Activated T-helper 2 cell treated with anti-CD3 and anti-CD28 coated beads, Interferon-gamma antibody, Interleukin-2, Interleukin-4, amounts not matched to agents 10 μg/mL and 5 μg/mL and 100 μg/mL, durations not matched to agents 14 hours and 24 hours and 36 hours (primary cell): ENCODE data around the gene TRMT112. TPM values are rescaled to one million over a fixed set of nuclear protein-coding genes. Genes with fewer than 3 reads are reported as not detected.

Experiments
- DNase-seq: peaks from one replicate; pipeline ENCODE4 v3.0.0; 2021; ENCODE audit warnings: low spot score
- H3K27ac Mint-ChIP-seq: one replicate; pipeline ENCODE4 v1.8.0; 2021; ENCODE audit warnings: mixed read lengths
- H3K27me3 Mint-ChIP-seq: one replicate; pipeline ENCODE4 v1.8.0; 2021; ENCODE audit warnings: low read depth, mixed read lengths
- H3K36me3 Mint-ChIP-seq: one replicate; pipeline ENCODE4 v1.8.0; 2021; ENCODE audit warnings: low read depth, mixed read lengths
- H3K4me1 Mint-ChIP-seq: one replicate; pipeline ENCODE4 v1.8.0; 2021; ENCODE audit warnings: low read depth, mixed read lengths
- H3K4me3 Mint-ChIP-seq: one replicate; pipeline ENCODE4 v1.8.0; 2021; ENCODE audit warnings: low read depth, mild to moderate bottlenecking, moderate library complexity, mixed read lengths
- H3K9me3 Mint-ChIP-seq: one replicate; pipeline ENCODE4 v1.8.0; 2021; ENCODE audit warnings: mixed read lengths
- intact Hi-C: fragments of 100-400 bp; cut with micrococcal nuclease; formaldehyde crosslinking; loops from one replicate; pipeline ENCODE4 v1.15.1; 2023
- total RNA-seq: library from RNA; stranded (reverse); gene quantifications from 2 replicates; pipeline ENCODE4 v1.2.3, GENCODE V29; 2022

TRMT112 gene
- total RNA-seq, 1 donor from 2014 or later, result 290 TPM

DNA sequence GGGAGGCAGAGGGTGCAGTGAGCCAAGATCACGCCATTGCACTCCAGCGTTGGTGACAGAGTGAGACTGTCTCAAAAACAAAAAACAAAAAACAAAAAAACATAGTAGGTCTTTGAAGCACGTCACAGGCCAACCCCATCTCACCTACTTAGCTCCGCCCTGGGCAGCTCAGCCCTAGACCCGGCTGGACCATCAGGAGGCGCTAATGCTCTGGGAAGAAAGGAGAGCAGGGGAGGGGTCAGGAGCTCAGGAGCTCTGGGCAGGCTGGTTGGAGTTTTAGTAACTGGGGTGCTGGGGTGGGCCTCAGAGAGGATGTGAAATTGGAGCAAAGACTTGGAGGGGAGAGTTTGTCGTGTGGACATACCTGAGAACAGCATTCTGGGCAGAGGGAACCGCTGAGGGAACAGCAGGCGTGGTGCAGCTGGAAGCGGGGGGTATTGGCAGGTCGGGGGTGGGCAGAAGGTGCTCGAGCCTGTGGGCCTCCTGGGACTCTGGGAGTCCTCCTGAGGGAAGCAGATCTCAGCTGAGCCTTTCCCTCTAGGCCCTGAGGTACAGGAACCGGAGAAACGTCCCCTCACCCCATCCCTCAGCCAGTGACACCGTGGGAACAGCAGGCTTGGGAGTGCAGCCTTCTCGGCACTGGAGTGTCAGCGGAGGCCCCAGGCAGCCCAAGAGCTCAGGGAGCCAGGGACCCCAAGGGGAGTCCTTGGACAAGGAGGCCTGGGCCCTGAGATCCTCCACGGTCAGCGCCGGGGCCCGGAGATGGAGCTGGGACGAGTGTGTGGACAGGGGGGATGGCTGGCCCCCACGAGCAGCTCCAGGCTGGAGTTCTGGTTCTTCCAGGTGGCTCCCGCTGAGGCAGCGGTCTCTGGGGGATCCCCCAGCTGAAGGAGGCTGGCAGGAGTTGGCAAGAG is 39.4 kb upstream of the TRMT112 start:
- peaks cover 29% of the 10 kb centered on the region for H3K36me3 Mint-ChIP-seq
- no peaks in the 10 kb centered on the region for H3K27me3 Mint-ChIP-seq
- DNase-seq, result no peak
- peak overlapping the region; percentile 79 for H3K27ac Mint-ChIP-seq
- no peaks in the 10 kb centered on the region for H3K9me3 Mint-ChIP-seq
- intact Hi-C loops, result loop anchor here (5.0 kb wide), 1 partner anchor 149 kb away; the partner anchor contains the start of gene FERMT3
- peak overlapping the region; percentile 57 for H3K4me3 Mint-ChIP-seq
- H3K4me1 Mint-ChIP-seq, result peaks cover 21% of the 10 kb centered on the region

DNA sequence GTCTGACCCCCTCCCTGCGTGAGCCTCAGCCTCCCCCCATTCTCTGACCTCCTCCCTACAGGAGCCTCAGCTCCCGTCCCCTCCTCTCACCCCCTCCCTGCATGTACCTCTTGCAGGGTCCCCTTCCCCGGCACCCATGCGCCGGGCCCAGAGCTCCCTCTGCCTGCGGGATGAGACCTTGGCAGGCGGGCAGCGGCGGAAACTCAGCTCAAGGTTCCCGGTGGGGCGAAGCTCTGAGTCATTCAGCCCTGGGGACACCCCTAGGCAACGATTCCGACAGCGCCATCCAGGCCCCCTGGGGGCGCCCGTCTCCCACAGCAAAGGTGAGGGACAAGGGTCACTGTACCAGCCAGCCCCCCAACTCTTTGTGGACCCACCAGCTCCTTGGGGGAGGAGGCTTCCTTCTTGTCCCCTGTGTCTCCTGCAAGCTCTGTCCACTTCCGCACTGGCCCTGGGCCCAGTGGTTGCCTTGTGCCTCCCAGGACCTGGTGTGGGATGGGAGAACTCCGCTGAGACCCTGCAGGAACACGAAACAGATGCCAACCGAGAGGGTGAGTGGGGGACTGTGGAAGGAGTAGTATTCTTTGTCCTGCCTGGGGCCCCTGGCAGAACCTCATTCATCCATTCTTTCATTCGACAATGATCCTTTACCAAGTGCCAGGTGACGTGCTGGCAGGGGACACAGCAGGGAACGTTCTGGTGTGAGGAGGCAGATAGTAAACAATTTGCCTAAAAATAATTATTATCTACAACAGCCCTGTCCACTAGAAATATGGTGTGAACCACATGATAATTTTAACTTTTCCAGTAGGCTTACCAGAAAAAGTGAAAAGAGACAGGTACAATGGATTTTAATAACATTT is 38.0 kb upstream of the TRMT112 start:
- peaks cover 25% of the 10 kb centered on the region for H3K36me3 Mint-ChIP-seq
- H3K9me3 Mint-ChIP-seq, result no peaks in the 10 kb centered on the region
- H3K4me1 Mint-ChIP-seq, result peaks cover 19% of the 10 kb centered on the region
- intact Hi-C loops, result loop anchor here (5.0 kb wide), 1 partner anchor 148 kb away; the partner anchor contains the start of gene FERMT3
- H3K27ac Mint-ChIP-seq, result no peak overlapping the region
- H3K27me3 Mint-ChIP-seq, result no peaks in the 10 kb centered on the region
- H3K4me3 Mint-ChIP-seq, result no peak overlapping the region
- DNase-seq, result no peak

DNA sequence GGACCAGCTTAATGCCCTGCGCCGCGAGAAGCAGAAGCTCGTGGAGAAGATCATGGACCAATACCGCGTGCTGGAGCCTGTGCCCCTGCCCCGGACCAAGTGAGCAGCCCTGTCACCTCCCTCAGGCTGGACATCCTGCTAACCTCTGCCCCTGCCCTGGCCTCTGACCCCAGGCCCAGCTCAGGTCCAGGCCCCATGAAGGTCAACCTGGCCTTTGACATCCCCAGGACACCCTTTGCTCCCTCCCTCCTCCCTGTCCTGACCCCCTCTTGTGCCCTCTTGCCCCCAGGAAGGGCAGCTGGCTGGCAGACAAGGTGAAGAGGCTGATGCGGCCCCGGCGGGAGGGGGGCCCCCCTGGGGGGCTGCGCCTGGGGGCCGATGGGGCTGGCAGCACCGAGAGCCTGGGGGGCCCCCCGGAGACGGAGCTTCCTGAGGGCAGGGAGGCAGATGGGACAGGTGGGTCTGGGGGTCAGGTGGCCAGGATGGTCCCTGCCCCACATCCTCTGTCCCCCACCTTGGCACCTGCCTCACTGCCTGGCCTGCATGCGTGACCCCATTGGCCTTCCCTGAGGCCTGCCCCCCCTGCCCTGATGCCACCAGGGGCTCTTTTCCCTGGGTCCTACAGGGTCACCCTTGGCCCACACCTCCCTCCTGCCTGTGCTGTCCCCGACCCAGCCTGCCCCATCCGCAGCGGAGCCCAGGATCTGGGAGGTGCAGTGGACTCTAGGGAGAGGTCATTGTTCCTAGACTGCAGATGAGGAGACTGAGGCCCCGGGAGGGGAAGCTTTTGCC is 36.6 kb upstream of the TRMT112 start:
- peaks cover 12% of the 10 kb centered on the region for H3K4me1 Mint-ChIP-seq
- peaks cover 17% of the 10 kb centered on the region for H3K36me3 Mint-ChIP-seq
- H3K27ac Mint-ChIP-seq, result no peak overlapping the region
- no peak overlapping the region for H3K4me3 Mint-ChIP-seq
- H3K27me3 Mint-ChIP-seq, result no peaks in the 10 kb centered on the region
- H3K9me3 Mint-ChIP-seq, result no peaks in the 10 kb centered on the region
- no peak for DNase-seq
- intact Hi-C loops, result no loop called here

DNA sequence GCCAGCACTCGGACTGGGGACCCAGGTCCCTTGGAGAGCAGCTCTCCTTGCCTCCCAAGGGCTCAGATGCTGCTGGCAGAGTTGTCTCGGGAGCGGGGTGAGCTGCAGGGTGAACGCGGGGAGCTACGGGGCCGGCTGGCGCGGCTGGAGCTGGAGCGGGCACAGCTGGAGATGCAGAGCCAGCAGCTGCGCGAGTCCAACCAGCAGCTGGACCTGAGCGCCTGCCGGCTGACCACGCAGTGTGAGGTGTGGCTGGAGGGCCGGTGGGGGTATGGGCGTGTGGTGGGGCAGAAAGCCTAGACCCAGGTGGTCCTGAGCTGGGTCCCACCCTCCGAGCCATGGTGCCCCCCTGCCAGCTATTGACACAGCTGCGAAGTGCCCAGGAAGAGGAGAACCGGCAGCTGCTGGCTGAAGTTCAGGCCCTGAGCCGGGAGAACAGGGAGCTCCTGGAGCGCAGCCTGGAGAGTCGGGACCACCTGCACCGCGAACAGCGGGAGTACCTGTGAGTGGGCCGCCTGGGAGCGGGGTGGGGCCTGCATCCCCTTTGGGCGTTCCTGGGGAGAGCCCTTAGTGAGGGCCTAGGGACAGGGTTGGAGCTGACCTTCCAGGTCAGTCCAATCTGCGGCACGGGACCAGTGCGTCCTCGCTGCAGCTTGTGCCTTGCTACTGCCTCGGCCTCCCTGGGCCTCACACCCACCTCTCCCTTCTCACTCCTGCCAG is 35.8 kb upstream of the TRMT112 start:
- no peak for DNase-seq
- intact Hi-C loops, result no loop called here
- H3K9me3 Mint-ChIP-seq, result no peaks in the 10 kb centered on the region
- H3K27me3 Mint-ChIP-seq, result no peaks in the 10 kb centered on the region
- no peak overlapping the region for H3K4me3 Mint-ChIP-seq
- no peak overlapping the region for H3K27ac Mint-ChIP-seq
- H3K4me1 Mint-ChIP-seq, result peaks cover 10% of the 10 kb centered on the region
- peaks cover 21% of the 10 kb centered on the region for H3K36me3 Mint-ChIP-seq

DNA sequence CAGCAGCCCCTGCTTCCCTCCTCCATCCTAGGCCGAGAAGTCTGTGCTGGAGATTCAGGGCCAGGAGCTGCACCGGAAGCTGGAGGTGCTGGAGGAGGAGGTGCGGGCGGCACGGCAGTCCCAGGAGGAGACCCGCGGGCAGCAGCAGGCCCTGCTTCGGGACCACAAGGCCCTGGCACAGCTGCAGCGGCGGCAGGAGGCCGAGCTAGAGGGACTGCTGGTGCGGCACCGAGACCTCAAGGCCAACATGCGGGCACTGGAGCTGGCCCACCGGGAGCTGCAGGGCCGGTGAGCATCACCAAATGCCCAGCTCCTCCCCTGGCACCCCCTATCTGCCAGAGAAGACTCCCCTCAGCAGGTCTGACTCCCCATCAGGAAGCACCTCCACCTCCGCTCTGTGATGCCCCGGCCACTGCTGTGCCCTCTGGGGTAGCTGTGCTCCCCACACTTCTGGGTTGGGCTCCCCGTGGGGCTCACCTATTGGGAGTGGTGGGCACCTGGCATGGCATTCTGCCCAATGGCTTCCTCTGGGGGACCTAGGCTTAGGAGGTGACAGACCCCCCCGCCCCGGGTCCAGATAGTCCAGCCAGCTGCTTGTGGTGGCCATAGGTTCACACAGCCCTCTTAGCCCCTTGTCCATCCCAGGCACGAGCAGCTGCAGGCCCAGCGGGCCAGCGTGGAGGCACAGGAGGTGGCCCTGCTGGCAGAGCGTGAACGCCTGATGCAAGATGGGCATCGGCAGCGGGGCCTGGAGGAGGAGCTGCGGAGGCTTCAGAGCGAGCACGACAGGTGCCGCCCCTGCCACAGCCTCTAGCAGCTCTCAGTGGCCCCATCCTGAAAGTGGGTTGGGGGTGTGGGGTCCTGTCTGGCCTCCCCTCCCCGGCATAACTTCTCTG is 35.0 kb upstream of the TRMT112 start:
- no peak for DNase-seq
- intact Hi-C loops, result no loop called here
- H3K4me1 Mint-ChIP-seq, result peaks cover 3% of the 10 kb centered on the region
- H3K36me3 Mint-ChIP-seq, result peaks cover 22% of the 10 kb centered on the region
- H3K27me3 Mint-ChIP-seq, result no peaks in the 10 kb centered on the region
- H3K9me3 Mint-ChIP-seq, result no peaks in the 10 kb centered on the region
- no peak overlapping the region for H3K4me3 Mint-ChIP-seq
- no peak overlapping the region for H3K27ac Mint-ChIP-seq

DNA sequence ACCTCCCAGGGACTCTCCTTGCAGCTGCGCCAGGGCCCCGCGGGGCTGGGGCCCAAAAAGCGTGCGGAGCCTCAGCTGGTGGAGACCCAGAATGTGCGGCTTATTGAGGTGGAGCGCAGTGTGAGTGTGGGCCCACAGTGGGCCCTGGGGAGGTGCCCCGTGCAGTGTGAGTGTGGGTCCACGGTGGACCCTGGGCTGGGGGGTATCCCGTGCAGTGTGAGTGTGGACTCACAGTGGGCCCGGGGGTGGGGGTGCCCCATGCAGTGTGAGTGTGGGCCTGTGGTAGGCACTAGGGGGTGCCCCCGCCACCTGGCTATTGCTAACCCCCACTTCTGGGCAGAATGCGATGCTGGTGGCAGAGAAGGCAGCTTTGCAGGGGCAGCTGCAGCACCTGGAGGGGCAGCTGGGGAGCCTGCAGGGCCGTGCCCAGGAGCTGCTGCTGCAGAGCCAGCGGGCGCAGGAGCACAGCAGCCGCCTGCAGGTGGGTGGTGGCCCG is 33.8 kb upstream of the TRMT112 start:
- H3K9me3 Mint-ChIP-seq, result no peaks in the 10 kb centered on the region
- intact Hi-C loops, result no loop called here
- DNase-seq, result no peak
- no peaks in the 10 kb centered on the region for H3K4me1 Mint-ChIP-seq
- no peaks in the 10 kb centered on the region for H3K27me3 Mint-ChIP-seq
- no peak overlapping the region for H3K27ac Mint-ChIP-seq
- no peak overlapping the region for H3K4me3 Mint-ChIP-seq
- H3K36me3 Mint-ChIP-seq, result peaks cover 23% of the 10 kb centered on the region

DNA sequence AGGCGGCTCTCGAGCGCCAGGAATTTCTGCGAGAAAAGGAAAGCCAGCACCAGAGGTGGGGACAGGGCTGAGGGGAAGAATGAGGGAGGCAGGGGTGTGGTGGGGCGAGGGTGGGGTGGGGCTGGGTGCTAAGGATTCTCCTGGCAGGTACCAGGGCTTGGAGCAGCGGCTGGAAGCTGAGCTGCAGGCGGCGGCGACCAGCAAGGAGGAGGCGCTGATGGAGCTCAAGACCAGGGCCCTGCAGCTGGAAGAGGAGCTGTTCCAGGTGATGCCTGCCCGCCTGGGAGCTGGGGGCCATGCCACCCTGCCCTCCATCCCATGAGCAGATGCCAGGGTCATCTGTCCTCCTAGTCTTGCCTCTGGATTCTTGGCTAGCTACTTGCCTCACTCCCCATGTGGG is 32.0 kb upstream of the TRMT112 start:
- Mint-ChIP-seq H3K4me3 (no peak overlapping the region), H3K27me3 (no peaks in the 10 kb centered on the region), H3K27ac (no peak overlapping the region), H3K4me1 (no peaks in the 10 kb centered on the region), H3K9me3 (no peaks in the 10 kb centered on the region), H3K36me3 (peaks cover 32% of the 10 kb centered on the region)
- intact Hi-C loops, result no loop called here
- no peak for DNase-seq

DNA sequence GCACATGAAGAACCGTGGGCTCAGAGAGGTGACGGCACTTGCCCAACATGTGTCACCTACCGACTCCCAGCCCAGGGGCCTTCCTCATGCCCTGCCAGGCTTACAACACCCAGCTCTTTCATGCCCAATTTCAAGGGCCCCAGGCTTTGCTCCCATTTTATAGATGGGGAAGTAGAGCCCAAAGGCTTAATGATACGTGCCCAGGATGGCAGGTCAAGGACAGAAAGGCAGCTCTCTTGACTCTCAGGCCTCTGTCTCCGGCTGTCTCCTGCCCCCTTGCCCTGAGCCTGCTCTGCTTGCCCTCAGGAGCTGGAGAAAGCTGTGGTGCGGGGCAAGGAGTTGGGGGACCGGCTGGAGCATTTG is 31.6 kb upstream of the TRMT112 start:
- H3K36me3 Mint-ChIP-seq, result peaks cover 32% of the 10 kb centered on the region
- H3K4me1 Mint-ChIP-seq, result no peaks in the 10 kb centered on the region
- no peak overlapping the region for H3K27ac Mint-ChIP-seq
- no peak overlapping the region for H3K4me3 Mint-ChIP-seq
- DNase-seq, result no peak
- no peaks in the 10 kb centered on the region for H3K27me3 Mint-ChIP-seq
- no peaks in the 10 kb centered on the region for H3K9me3 Mint-ChIP-seq
- intact Hi-C loops, result no loop called here

DNA sequence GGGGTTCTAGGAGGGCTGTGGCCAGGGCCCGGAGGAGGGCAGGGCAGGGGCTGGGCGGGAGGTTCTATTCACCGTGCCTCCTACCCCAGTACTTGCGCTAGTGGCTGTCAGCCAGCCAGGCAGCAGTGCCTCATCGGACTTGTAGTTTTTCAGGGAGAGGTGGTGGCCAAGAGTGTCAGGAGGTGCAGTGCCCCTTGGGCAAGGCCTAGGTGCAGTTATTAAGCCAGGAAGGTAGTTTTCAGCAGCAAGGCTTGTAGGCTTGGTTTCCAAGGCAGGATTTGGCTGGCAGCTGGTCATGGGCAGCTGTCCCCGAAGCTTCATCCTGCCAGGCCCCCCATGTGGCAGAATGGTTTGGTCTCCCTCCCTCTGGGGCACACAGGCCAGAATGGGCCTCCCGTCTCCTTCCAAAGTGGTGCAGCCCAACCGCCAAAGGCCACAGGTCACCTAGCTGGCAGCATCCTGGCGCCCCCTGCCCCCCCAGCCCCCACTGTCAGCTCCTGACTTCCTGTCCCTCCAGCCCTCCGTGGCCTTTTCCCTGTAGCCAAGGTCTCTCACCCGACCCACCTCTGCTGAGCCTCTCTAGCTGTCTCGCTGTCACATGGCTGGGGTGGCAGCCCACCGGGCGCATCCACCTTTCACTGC is 31.1 kb upstream of the TRMT112 start:
- H3K9me3 Mint-ChIP-seq, result no peaks in the 10 kb centered on the region
- no peaks in the 10 kb centered on the region for H3K27me3 Mint-ChIP-seq
- no peaks in the 10 kb centered on the region for H3K4me1 Mint-ChIP-seq
- H3K27ac Mint-ChIP-seq, result no peak overlapping the region
- intact Hi-C loops, result no loop called here
- H3K4me3 Mint-ChIP-seq, result no peak overlapping the region
- no peak for DNase-seq
- peaks cover 32% of the 10 kb centered on the region for H3K36me3 Mint-ChIP-seq

DNA sequence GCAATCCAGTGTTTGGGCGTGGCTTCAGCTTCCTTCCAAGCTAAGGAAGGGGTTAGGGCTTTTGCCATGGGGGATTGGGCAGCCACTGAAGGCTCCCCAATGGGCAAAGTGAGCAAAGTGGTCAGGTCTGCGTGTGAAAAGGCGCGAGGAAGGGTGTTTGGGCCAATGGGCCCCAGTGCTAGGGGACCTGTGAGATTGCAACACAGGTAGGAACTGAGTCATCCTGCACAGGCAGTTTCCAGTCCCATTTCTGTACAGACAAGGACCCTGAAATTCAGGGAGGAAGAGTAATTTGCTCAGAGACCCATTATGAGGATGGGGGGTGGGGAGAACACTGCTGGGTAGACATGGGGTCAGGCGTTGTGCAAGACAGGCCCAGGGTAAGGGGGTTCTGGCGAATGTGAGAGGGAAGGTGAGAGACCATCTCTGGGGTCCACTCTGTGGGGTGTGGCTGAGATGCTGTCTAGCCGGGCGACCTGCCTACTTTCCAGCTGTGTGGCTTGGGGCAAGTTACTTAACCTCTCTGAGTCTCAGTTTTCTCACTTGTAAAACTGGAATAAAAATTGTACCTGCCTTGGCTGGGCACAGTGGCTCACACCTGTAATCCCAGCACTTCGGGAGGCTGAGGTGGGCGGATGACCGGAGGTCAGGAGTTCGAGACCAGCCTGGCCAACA is 30.0 kb upstream of the TRMT112 start:
- H3K9me3 Mint-ChIP-seq, result no peaks in the 10 kb centered on the region
- DNase-seq, result no peak
- intact Hi-C loops, result no loop called here
- H3K4me1 Mint-ChIP-seq, result no peaks in the 10 kb centered on the region
- peaks cover 39% of the 10 kb centered on the region for H3K36me3 Mint-ChIP-seq
- no peak overlapping the region for H3K4me3 Mint-ChIP-seq
- no peak overlapping the region for H3K27ac Mint-ChIP-seq
- no peaks in the 10 kb centered on the region for H3K27me3 Mint-ChIP-seq
